SU-DHL-6 (cell line): ENCODE data around the gene ARIH1.

Experiments
- CTCF ChIP-seq: fragments of 200-600 bp; sonication (generic); IDR thresholded peaks from one replicate; pipeline ENCODE4 v1.5.1; 2017; ENCODE audit warnings: antibody characterized with exemption, mild to moderate bottlenecking, low read length, moderate library complexity; ENCODE audit not compliant: insufficient read depth, poor library complexity, severe bottlenecking
- EZH2phosphoT487 ChIP-seq: fragments of 200-600 bp; sonication (generic), shearing (Covaris generic); conservative IDR thresholded peaks from 2 replicates; pipeline ENCODE4 v1.6.1; 2018; ENCODE audit warnings: mild to moderate bottlenecking, antibody characterized with exemption, low read length, moderate library complexity, mixed read lengths

GRCh38 chr15:72588096-72588495 is 114.0 kb downstream of the ARIH1 start:
- TF ChIP-seq CTCF, result no peak
- no peak for TF ChIP-seq EZH2phosphoT487
